IMR-90 (cell line): Measurements from ENCODE around the gene DUSP16. TPM values are rescaled to one million over a fixed set of nuclear protein-coding genes. Genes with fewer than 3 reads are reported as not detected.

Experiments used
- ATAC-seq: fragments of 200-7000 bp; cut with Tn5 transposase; 2 replicates; pipeline ENCODE4 v1.9.1; 2020; ENCODE audit warnings: low read depth, mild to moderate bottlenecking, moderate library complexity
- BruUV-seq: library from RNA; stranded (reverse); fragments of 400-500 nt; replicated peaks from 2 replicates; lab custom pipeline; 2021; lab: Mats Ljungman, UMichigan
- CTCF ChIA-PET: fragments of 300-600 bp; formaldehyde crosslinking; extraction: SDS; loops from one replicate; lab custom pipeline; 2021; ENCODE audit warnings: antibody characterized with exemption; lab: Yijun Ruan, JAX
- POLR2A ChIA-PET: fragments of 300-600 bp; sonication (Branson Sonifier 250); formaldehyde crosslinking; loops from one replicate; lab custom pipeline; 2022; ENCODE audit warnings: antibody characterized with exemption; ENCODE audit not compliant: unreplicated experiment; lab: Charles Lee
- DNase-seq: peaks from one replicate; pipeline ENCODE4 v3.0.0; 2013
- H2AFZ ChIP-seq: replicated peaks from 2 replicates; pipeline ENCODE3; 2013; ENCODE audit warnings: low read length, mild to moderate bottlenecking; ENCODE audit not compliant: poor library complexity
- H2AK5ac ChIP-seq: 2 replicates; pipeline ENCODE4 v1.6.1; 2013; ENCODE audit warnings: low read depth, low read length, inconsistent platforms
- H2AK9ac ChIP-seq: replicated peaks from 2 replicates; pipeline ENCODE3; 2013; ENCODE audit warnings: mild to moderate bottlenecking, low read depth, low read length, moderate library complexity; ENCODE audit not compliant: poor library complexity
- H2BK120ac ChIP-seq: 2 replicates; pipeline ENCODE4 v1.6.1; 2013; ENCODE audit warnings: low read depth, low read length, inconsistent platforms
- H2BK15ac ChIP-seq: 3 replicates; pipeline ENCODE4 v1.6.1; 2013; ENCODE audit warnings: low read depth, low read length, inconsistent platforms
- H2BK20ac ChIP-seq: 2 replicates; pipeline ENCODE4 v1.6.1; 2013; ENCODE audit warnings: low read depth, mild to moderate bottlenecking, inconsistent platforms, low read length, moderate library complexity
- H2BK5ac ChIP-seq: 2 replicates; pipeline ENCODE4 v1.6.1; 2013; ENCODE audit warnings: mild to moderate bottlenecking, low read depth, low read length, inconsistent platforms; ENCODE audit not compliant: poor library complexity, severe bottlenecking
- H3K14ac ChIP-seq: replicated peaks from 2 replicates; pipeline ENCODE4 v1.6.1; 2013; ENCODE audit warnings: low read depth, low read length, inconsistent platforms
- H3K18ac ChIP-seq: 2 replicates; pipeline ENCODE4 v1.6.1; 2013; ENCODE audit warnings: low read depth, low read length, control low read depth
- H3K23ac ChIP-seq: 2 replicates; pipeline ENCODE4 v1.6.1; 2013; ENCODE audit warnings: low read depth, low read length, inconsistent platforms
- H3K27ac ChIP-seq: 2 replicates; pipeline ENCODE4 v1.5.1; 2013; ENCODE audit warnings: mild to moderate bottlenecking, control low read depth, low read length; ENCODE audit not compliant: insufficient read depth
- H3K27me3 ChIP-seq: 2 replicates; pipeline ENCODE4 v1.6.1; 2013; ENCODE audit warnings: low read length; ENCODE audit not compliant: control insufficient read depth, insufficient read depth
- H3K36me3 ChIP-seq: 2 replicates; pipeline ENCODE4 v1.6.1; 2013; ENCODE audit warnings: low read length, mixed read lengths; ENCODE audit not compliant: control insufficient read depth, insufficient read depth
- H3K4ac ChIP-seq: 2 replicates; pipeline ENCODE4 v1.6.1; 2013; ENCODE audit warnings: low read depth, low read length, inconsistent platforms
- H3K4me1 ChIP-seq: 2 replicates; pipeline ENCODE4 v1.6.1; 2013; ENCODE audit warnings: low read length, mixed read lengths; ENCODE audit not compliant: control insufficient read depth, insufficient read depth
- H3K4me2 ChIP-seq: 2 replicates; pipeline ENCODE4 v1.6.1; 2013; ENCODE audit warnings: low read depth, mild to moderate bottlenecking, control low read depth, low read length, moderate library complexity
- H3K4me3 ChIP-seq: 2 replicates; pipeline ENCODE4 v1.5.1; 2013; ENCODE audit warnings: low read depth, mild to moderate bottlenecking, control low read depth, low read length, moderate library complexity; ENCODE audit not compliant: insufficient read depth
- H3K56ac ChIP-seq: 2 replicates; pipeline ENCODE4 v1.6.1; 2013; ENCODE audit warnings: low read length, inconsistent platforms; ENCODE audit not compliant: insufficient read depth; ENCODE audit errors: extremely low read depth
- H3K79me1 ChIP-seq, 2 experiments: 2 replicates each; pipeline ENCODE4 v1.6.1; 2013; ENCODE audit warnings: low read length in 2 of 2, inconsistent platforms in 1 of 2, low read depth in 1 of 2
- H3K9ac ChIP-seq: 2 replicates; pipeline ENCODE4 v1.6.1; 2013; ENCODE audit warnings: low read depth, low read length, control low read depth
- H3K9me1 ChIP-seq: 2 replicates; pipeline ENCODE4 v1.6.1; 2013; ENCODE audit warnings: low read length, inconsistent platforms; ENCODE audit not compliant: insufficient read depth
- H3K9me3 ChIP-seq: 2 replicates; pipeline ENCODE4 v1.6.1; 2013; ENCODE audit warnings: low read length; ENCODE audit not compliant: control insufficient read depth, insufficient read depth
- H4K20me1 ChIP-seq: 2 replicates; pipeline ENCODE4 v1.6.1; 2013; ENCODE audit warnings: low read length, inconsistent platforms; ENCODE audit not compliant: insufficient read depth
- H4K5ac ChIP-seq: 2 replicates; pipeline ENCODE4 v1.6.1; 2013; ENCODE audit warnings: mild to moderate bottlenecking, low read depth, low read length, control low read depth
- H4K8ac ChIP-seq, 2 experiments: 2 replicates each; pipeline ENCODE4 v1.6.1; 2013; ENCODE audit warnings: low read depth in 2 of 2, low read length in 2 of 2, control low read depth in 1 of 2, inconsistent platforms in 1 of 2
- H4K91ac ChIP-seq: 2 replicates; pipeline ENCODE4 v1.6.1; 2013; ENCODE audit warnings: low read depth, low read length, inconsistent platforms; ENCODE audit not compliant: insufficient read depth
- CHD1 ChIP-seq: IDR thresholded peaks from 2 replicates; pipeline ENCODE4 v1.6.1; 2012; ENCODE audit warnings: low read depth, low read length, improper control_type of control experiment
- CTCF ChIP-seq: conservative IDR thresholded peaks from 2 replicates; pipeline ENCODE4 v1.5.1; 2012; ENCODE audit warnings: mild to moderate bottlenecking, low read depth, low read length, improper control_type of control experiment
- NFE2L2 ChIP-seq: fragments of 150-350 bp; IDR thresholded peaks from 2 replicates; pipeline ENCODE4 v1.6.1; 2016; ENCODE audit warnings: low read depth, mild to moderate bottlenecking, low read length
- RAD21 ChIP-seq: IDR thresholded peaks from 2 replicates; pipeline ENCODE4 v1.6.1; 2012; ENCODE audit warnings: low read length, improper control_type of control experiment
- RFX5 ChIP-seq: IDR thresholded peaks from 2 replicates; pipeline ENCODE4 v1.8.0; 2012; ENCODE audit warnings: low read depth, mild to moderate bottlenecking, low read length, moderate library complexity
- SMC3 ChIP-seq: fragments of 150-350 bp; IDR thresholded peaks from 2 replicates; pipeline ENCODE4 v1.6.1; 2016; ENCODE audit warnings: low read depth, mild to moderate bottlenecking, antibody characterized with exemption, low read length, moderate library complexity
- USF2 ChIP-seq: fragments of 150-350 bp; IDR thresholded peaks from 2 replicates; pipeline ENCODE4 v1.6.1; 2017; ENCODE audit warnings: mild to moderate bottlenecking, antibody characterized with exemption, low read length, low read depth
- WGBS, 2 experiments: methylation state at CpG; one replicate each; pipeline versions ENCODE4 v1.1.5 to v1.1.7; 2013; ENCODE audit warnings: missing lambda C conversion rate in 2 of 2; ENCODE audit not compliant: insufficient read length in 1 of 2; ENCODE audit errors: extremely low coverage in 2 of 2; 5-methylcytosine and 5-hydroxymethylcytosine counted together
- dilution Hi-C: fragments of 300-500 bp; cut with HindIII; formaldehyde crosslinking; loops from one replicate; pipeline ENCODE4 v1.14.3; 2018; ENCODE audit warnings: low sequenced_read_pairs; ENCODE audit not compliant: unreplicated experiment
- in situ Hi-C: fragments of 300-500 bp; cut with MboI; formaldehyde crosslinking; loops from 3 replicates; pipeline ENCODE4 v1.14.3; 2019; ENCODE audit warnings: low sequenced_read_pairs, inconsistent platforms, mixed read lengths
- intact Hi-C: fragments of 100-400 bp; cut with micrococcal nuclease; formaldehyde crosslinking; loops from 2 replicates; pipeline ENCODE4 v1.10.0; 2022
- polyA plus RNA-seq, 3 experiments: library from polyadenylated mRNA; depleted of rRNA; stranded (reverse); fragments of >200 nt; gene quantifications; 2 replicates each; pipeline ENCODE4 v1.2.3, GENCODE V29; 2012; ENCODE audit warnings: low replicate concordance in 1 of 3
- total RNA-seq: library from RNA; depleted of rRNA; stranded (reverse); fragments of >200 nt; gene quantifications from 2 replicates; pipeline ENCODE4 v1.2.3, GENCODE V29; 2012

DUSP16 gene
- total and polyA plus RNA-seq, 2 of the 4 experiments (the other 2 are of a cell fraction): 4.7 to 10.0 TPM

GRCh38 chr12:12466157-12466556, 96.5 kb downstream of the DUSP16 start:
- Histone ChIP-seq H3K9me1 (no peaks in the 10 kb centered on the region; the same call in 1 of the 2 replicates), H2BK15ac (no peak overlapping the region), H3K27me3 (no peaks in the 10 kb centered on the region), H2AK9ac (no peak overlapping the region), H3K4me3 (no peak overlapping the region), H3K4ac (no peak overlapping the region), H4K5ac (no peak overlapping the region), H3K9ac (no peak overlapping the region), H3K79me1 (peaks cover 0 to 5% of the 10 kb centered on the region in 2 experiments; a peak in 1 of 4 replicates), H3K18ac (no peak overlapping the region), H3K9me3 (no peaks in the 10 kb centered on the region), H3K36me3 (peaks cover 3% of the 10 kb centered on the region), H2AK5ac (no peak overlapping the region), H3K23ac (no peak overlapping the region), H3K14ac (no peak overlapping the region), H2BK20ac (no peak overlapping the region), H4K8ac (no peak overlapping the region), H3K4me2 (no peak overlapping the region), H2BK120ac (no peak overlapping the region), H4K20me1 (no peaks in the 10 kb centered on the region; the same call in 1 of the 2 replicates), H3K27ac (no peak overlapping the region), H3K56ac (no peak overlapping the region), H4K91ac (no peak overlapping the region), H2AFZ (no peak overlapping the region), H3K4me1 (no peaks in the 10 kb centered on the region), H2BK5ac (no peak overlapping the region)
- WGBS, 2 experiments: 62% methylated on average over 3 of the region's 7 CpGs; no CpG with 5 or more reads in 1 of the 2 experiments
- ATAC-seq: no peak
- DNase-seq: no peak
- dilution Hi-C loops: no loop called here
- in situ Hi-C loops: no loop called here
- TF ChIP-seq NFE2L2 (no peak), CTCF (no peak), USF2 (no peak), SMC3 (no peak), RFX5 (no peak), CHD1 (no peak), RAD21 (no peak)
- intact Hi-C loops: loop anchor here (2.0 kb wide), 1 partner anchor 15 kb away; no protein-coding TSS in a partner anchor
- ChIA-PET POLR2A (no interaction called here), CTCF (interaction anchor here (1.6 kb wide), 1 partner anchor 12 kb away, joined by 3 read pairs; no protein-coding TSS in a partner anchor)
- BruUV-seq: no TSS peak
